IMR-90 (cell line): ENCODE measurements around the gene YRDC. TPM values are rescaled to one million over a fixed set of nuclear protein-coding genes. Genes with fewer than 3 reads are reported as not detected.

Experiments
- ATAC-seq: fragments of 200-7000 bp; cut with Tn5 transposase; 2 replicates; pipeline ENCODE4 v1.9.1; 2020; ENCODE audit warnings: low read depth, mild to moderate bottlenecking, moderate library complexity
- BruUV-seq: library from RNA; stranded (reverse); fragments of 400-500 nt; replicated peaks from 2 replicates; lab custom pipeline; 2021; lab: Mats Ljungman, UMichigan
- CTCF ChIA-PET: fragments of 300-600 bp; formaldehyde crosslinking; extraction: SDS; loops from one replicate; lab custom pipeline; 2021; ENCODE audit warnings: antibody characterized with exemption; lab: Yijun Ruan, JAX
- POLR2A ChIA-PET: fragments of 300-600 bp; sonication (Branson Sonifier 250); formaldehyde crosslinking; loops from one replicate; lab custom pipeline; 2022; ENCODE audit warnings: antibody characterized with exemption; ENCODE audit not compliant: unreplicated experiment; lab: Charles Lee
- DNase-seq: peaks from one replicate; pipeline ENCODE4 v3.0.0; 2013
- H2AFZ ChIP-seq: replicated peaks from 2 replicates; pipeline ENCODE3; 2013; ENCODE audit warnings: low read length, mild to moderate bottlenecking; ENCODE audit not compliant: poor library complexity
- H2AK5ac ChIP-seq: 2 replicates; pipeline ENCODE4 v1.6.1; 2013; ENCODE audit warnings: low read depth, low read length, inconsistent platforms
- H2AK9ac ChIP-seq: replicated peaks from 2 replicates; pipeline ENCODE3; 2013; ENCODE audit warnings: mild to moderate bottlenecking, low read depth, low read length, moderate library complexity; ENCODE audit not compliant: poor library complexity
- H2BK120ac ChIP-seq: 2 replicates; pipeline ENCODE4 v1.6.1; 2013; ENCODE audit warnings: low read depth, low read length, inconsistent platforms
- H2BK15ac ChIP-seq: 3 replicates; pipeline ENCODE4 v1.6.1; 2013; ENCODE audit warnings: low read depth, low read length, inconsistent platforms
- H2BK20ac ChIP-seq: 2 replicates; pipeline ENCODE4 v1.6.1; 2013; ENCODE audit warnings: low read depth, mild to moderate bottlenecking, inconsistent platforms, low read length, moderate library complexity
- H2BK5ac ChIP-seq: 2 replicates; pipeline ENCODE4 v1.6.1; 2013; ENCODE audit warnings: mild to moderate bottlenecking, low read depth, low read length, inconsistent platforms; ENCODE audit not compliant: poor library complexity, severe bottlenecking
- H3K14ac ChIP-seq: replicated peaks from 2 replicates; pipeline ENCODE4 v1.6.1; 2013; ENCODE audit warnings: low read depth, low read length, inconsistent platforms
- H3K18ac ChIP-seq: 2 replicates; pipeline ENCODE4 v1.6.1; 2013; ENCODE audit warnings: low read depth, low read length, control low read depth
- H3K23ac ChIP-seq: 2 replicates; pipeline ENCODE4 v1.6.1; 2013; ENCODE audit warnings: low read depth, low read length, inconsistent platforms
- H3K27ac ChIP-seq: 2 replicates; pipeline ENCODE4 v1.5.1; 2013; ENCODE audit warnings: mild to moderate bottlenecking, control low read depth, low read length; ENCODE audit not compliant: insufficient read depth
- H3K27me3 ChIP-seq: 2 replicates; pipeline ENCODE4 v1.6.1; 2013; ENCODE audit warnings: low read length; ENCODE audit not compliant: control insufficient read depth, insufficient read depth
- H3K36me3 ChIP-seq: 2 replicates; pipeline ENCODE4 v1.6.1; 2013; ENCODE audit warnings: low read length, mixed read lengths; ENCODE audit not compliant: control insufficient read depth, insufficient read depth
- H3K4ac ChIP-seq: 2 replicates; pipeline ENCODE4 v1.6.1; 2013; ENCODE audit warnings: low read depth, low read length, inconsistent platforms
- H3K4me1 ChIP-seq: 2 replicates; pipeline ENCODE4 v1.6.1; 2013; ENCODE audit warnings: low read length, mixed read lengths; ENCODE audit not compliant: control insufficient read depth, insufficient read depth
- H3K4me2 ChIP-seq: 2 replicates; pipeline ENCODE4 v1.6.1; 2013; ENCODE audit warnings: low read depth, mild to moderate bottlenecking, control low read depth, low read length, moderate library complexity
- H3K4me3 ChIP-seq: 2 replicates; pipeline ENCODE4 v1.5.1; 2013; ENCODE audit warnings: low read depth, mild to moderate bottlenecking, control low read depth, low read length, moderate library complexity; ENCODE audit not compliant: insufficient read depth
- H3K56ac ChIP-seq: 2 replicates; pipeline ENCODE4 v1.6.1; 2013; ENCODE audit warnings: low read length, inconsistent platforms; ENCODE audit not compliant: insufficient read depth; ENCODE audit errors: extremely low read depth
- H3K79me1 ChIP-seq, 2 experiments: 2 replicates each; pipeline ENCODE4 v1.6.1; 2013; ENCODE audit warnings: low read length in 2 of 2, inconsistent platforms in 1 of 2, low read depth in 1 of 2
- H3K9ac ChIP-seq: 2 replicates; pipeline ENCODE4 v1.6.1; 2013; ENCODE audit warnings: low read depth, low read length, control low read depth
- H3K9me1 ChIP-seq: 2 replicates; pipeline ENCODE4 v1.6.1; 2013; ENCODE audit warnings: low read length, inconsistent platforms; ENCODE audit not compliant: insufficient read depth
- H3K9me3 ChIP-seq: 2 replicates; pipeline ENCODE4 v1.6.1; 2013; ENCODE audit warnings: low read length; ENCODE audit not compliant: control insufficient read depth, insufficient read depth
- H4K20me1 ChIP-seq: 2 replicates; pipeline ENCODE4 v1.6.1; 2013; ENCODE audit warnings: low read length, inconsistent platforms; ENCODE audit not compliant: insufficient read depth
- H4K5ac ChIP-seq: 2 replicates; pipeline ENCODE4 v1.6.1; 2013; ENCODE audit warnings: mild to moderate bottlenecking, low read depth, low read length, control low read depth
- H4K8ac ChIP-seq, 2 experiments: 2 replicates each; pipeline ENCODE4 v1.6.1; 2013; ENCODE audit warnings: low read depth in 2 of 2, low read length in 2 of 2, control low read depth in 1 of 2, inconsistent platforms in 1 of 2
- H4K91ac ChIP-seq: 2 replicates; pipeline ENCODE4 v1.6.1; 2013; ENCODE audit warnings: low read depth, low read length, inconsistent platforms; ENCODE audit not compliant: insufficient read depth
- BHLHE40 ChIP-seq: fragments of 150-350 bp; IDR thresholded peaks from 2 replicates; pipeline ENCODE4 v1.6.1; 2016; ENCODE audit warnings: mild to moderate bottlenecking, low read depth, low read length
- CEBPB ChIP-seq: IDR thresholded peaks from 2 replicates; pipeline ENCODE4 v1.6.1; 2012; ENCODE audit warnings: low read depth, low read length, improper control_type of control experiment
- FOS ChIP-seq: fragments of 150-350 bp; IDR thresholded peaks from 2 replicates; pipeline ENCODE4 v1.6.1; 2016; ENCODE audit warnings: low read depth, low read length
- MAZ ChIP-seq: IDR thresholded peaks from 2 replicates; pipeline ENCODE4 v1.6.1; 2012; ENCODE audit warnings: low read depth, mild to moderate bottlenecking, low read length, improper control_type of control experiment, moderate library complexity, borderline replicate concordance
- MXI1 ChIP-seq: IDR thresholded peaks from 2 replicates; pipeline ENCODE4 v1.6.1; 2012; ENCODE audit warnings: low read depth, mild to moderate bottlenecking, low read length, moderate library complexity, borderline replicate concordance
- NFE2L2 ChIP-seq: fragments of 150-350 bp; IDR thresholded peaks from 2 replicates; pipeline ENCODE4 v1.6.1; 2016; ENCODE audit warnings: low read depth, mild to moderate bottlenecking, low read length
- POLR2A ChIP-seq: IDR thresholded peaks from 2 replicates; pipeline ENCODE4 v1.6.1; 2012; ENCODE audit warnings: mild to moderate bottlenecking, low read depth, low read length
- RAD21 ChIP-seq: IDR thresholded peaks from 2 replicates; pipeline ENCODE4 v1.6.1; 2012; ENCODE audit warnings: low read length, improper control_type of control experiment
- RCOR1 ChIP-seq: IDR thresholded peaks from 2 replicates; pipeline ENCODE4 v1.6.1; 2012; ENCODE audit warnings: mild to moderate bottlenecking, low read length, improper control_type of control experiment; ENCODE audit not compliant: insufficient replicate concordance
- SMC3 ChIP-seq: fragments of 150-350 bp; IDR thresholded peaks from 2 replicates; pipeline ENCODE4 v1.6.1; 2016; ENCODE audit warnings: low read depth, mild to moderate bottlenecking, antibody characterized with exemption, low read length, moderate library complexity
- WGBS, 2 experiments: methylation state at CpG; one replicate each; pipeline versions ENCODE4 v1.1.5 to v1.1.7; 2013; ENCODE audit warnings: missing lambda C conversion rate in 2 of 2; ENCODE audit not compliant: insufficient read length in 1 of 2; ENCODE audit errors: extremely low coverage in 2 of 2; 5-methylcytosine and 5-hydroxymethylcytosine counted together
- dilution Hi-C: fragments of 300-500 bp; cut with HindIII; formaldehyde crosslinking; loops from one replicate; pipeline ENCODE4 v1.14.3; 2018; ENCODE audit warnings: low sequenced_read_pairs; ENCODE audit not compliant: unreplicated experiment
- in situ Hi-C: fragments of 300-500 bp; cut with MboI; formaldehyde crosslinking; loops from 3 replicates; pipeline ENCODE4 v1.14.3; 2019; ENCODE audit warnings: low sequenced_read_pairs, inconsistent platforms, mixed read lengths
- intact Hi-C: fragments of 100-400 bp; cut with micrococcal nuclease; formaldehyde crosslinking; loops from 2 replicates; pipeline ENCODE4 v1.10.0; 2022
- polyA plus RNA-seq, 3 experiments: library from polyadenylated mRNA; depleted of rRNA; stranded (reverse); fragments of >200 nt; gene quantifications; 2 replicates each; pipeline ENCODE4 v1.2.3, GENCODE V29; 2012; ENCODE audit warnings: low replicate concordance in 1 of 3
- total RNA-seq: library from RNA; depleted of rRNA; stranded (reverse); fragments of >200 nt; gene quantifications from 2 replicates; pipeline ENCODE4 v1.2.3, GENCODE V29; 2012
- TF ChIP-seq, protein P1 (sequence below): conservative IDR thresholded peaks from 2 replicates; pipeline ENCODE4 v1.5.1; 2012; ENCODE audit warnings: mild to moderate bottlenecking, low read depth, low read length, improper control_type of control experiment

Gene YRDC
- total and polyA plus RNA-seq, 2 of the 4 experiments (the other 2 are of a cell fraction): 21.0 to 21.7 TPM

DNA sequence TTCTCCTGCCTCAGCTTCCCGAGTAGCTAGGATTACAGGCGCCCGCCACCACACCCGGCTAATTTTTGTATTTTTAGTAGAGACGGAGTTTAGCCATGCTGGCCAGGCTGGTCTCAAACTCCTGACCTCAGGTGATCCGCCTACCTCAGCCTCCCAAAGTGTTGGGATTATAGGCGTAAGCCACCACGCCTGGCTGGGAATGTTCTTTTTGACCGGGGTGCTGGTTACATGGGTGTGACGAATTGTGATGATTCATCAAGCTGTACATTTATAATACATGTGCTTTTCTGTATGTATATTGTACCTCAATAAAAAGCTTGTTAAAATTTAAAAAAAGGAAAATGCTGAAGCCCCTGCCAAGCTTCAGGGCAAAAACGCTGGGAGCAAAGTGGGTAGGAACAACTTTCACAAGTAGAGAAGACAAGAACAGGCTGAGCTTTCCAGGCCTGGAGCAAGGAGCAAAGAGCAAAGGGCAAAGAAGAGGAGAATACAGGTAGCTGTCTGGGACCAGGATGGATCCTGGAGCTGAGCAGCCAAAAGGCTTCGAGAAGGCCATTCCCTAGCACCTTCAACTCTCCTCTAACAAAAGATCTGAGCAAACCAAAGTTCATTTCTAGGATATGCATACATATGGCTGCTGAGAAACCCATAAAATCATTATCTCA, 20.5 kb upstream of the YRDC start:
- in situ Hi-C loops: no loop called here
- no peak for ATAC-seq

More for the DNA sequence above, 20.5 kb upstream of the YRDC start:
- no peak overlapping the region for H2AK9ac ChIP-seq
- H4K91ac ChIP-seq: no peak overlapping the region
- H3K9ac ChIP-seq: no peak overlapping the region
- dilution Hi-C loops (no loop called here), intact Hi-C loops (no loop called here)
- H3K18ac ChIP-seq: no peak overlapping the region
- no peak overlapping the region for H4K5ac ChIP-seq
- peaks cover 7% of the 10 kb centered on the region; the same call in 1 of the 2 replicates for H3K4me1 ChIP-seq
- no peak overlapping the region for H2AFZ ChIP-seq
- no peak overlapping the region for H2BK120ac ChIP-seq
- H4K20me1 ChIP-seq: no peaks in the 10 kb centered on the region
- POLR2A ChIA-PET: no interaction called here
- CTCF ChIA-PET: interaction anchor here (0.8 kb wide), 1 partner anchor 22 kb away, joined by 3 read pairs; no protein-coding TSS in a partner anchor
- BruUV-seq: no TSS peak
- WGBS, 2 experiments: no CpG with 5 or more reads among the region's 12 CpGs
- H3K4me2 ChIP-seq: no peak overlapping the region
- no peak overlapping the region for H3K14ac ChIP-seq
- H2BK5ac ChIP-seq: no peak overlapping the region
- H3K4me3 ChIP-seq: no peak overlapping the region
- H3K23ac ChIP-seq: no peak overlapping the region
- H4K8ac ChIP-seq: no peak overlapping the region
- no peak overlapping the region for H3K27ac ChIP-seq
- H3K9me1 ChIP-seq: peaks cover 6% of the 10 kb centered on the region; the same call in 1 of the 2 replicates
- H2BK20ac ChIP-seq: no peak overlapping the region
- H3K4ac ChIP-seq: no peak overlapping the region
- DNase-seq: no peak
- H3K27me3 ChIP-seq: no peaks in the 10 kb centered on the region
- TF ChIP-seq FOS (no peak), POLR2A (no peak), BHLHE40 (no peak), NFE2L2 (no peak), CEBPB (no peak), SMC3 (no peak), RCOR1 (no peak), RAD21 (no peak), MAZ (no peak), MXI1 (no peak)
- TF ChIP-seq, protein P1, sequence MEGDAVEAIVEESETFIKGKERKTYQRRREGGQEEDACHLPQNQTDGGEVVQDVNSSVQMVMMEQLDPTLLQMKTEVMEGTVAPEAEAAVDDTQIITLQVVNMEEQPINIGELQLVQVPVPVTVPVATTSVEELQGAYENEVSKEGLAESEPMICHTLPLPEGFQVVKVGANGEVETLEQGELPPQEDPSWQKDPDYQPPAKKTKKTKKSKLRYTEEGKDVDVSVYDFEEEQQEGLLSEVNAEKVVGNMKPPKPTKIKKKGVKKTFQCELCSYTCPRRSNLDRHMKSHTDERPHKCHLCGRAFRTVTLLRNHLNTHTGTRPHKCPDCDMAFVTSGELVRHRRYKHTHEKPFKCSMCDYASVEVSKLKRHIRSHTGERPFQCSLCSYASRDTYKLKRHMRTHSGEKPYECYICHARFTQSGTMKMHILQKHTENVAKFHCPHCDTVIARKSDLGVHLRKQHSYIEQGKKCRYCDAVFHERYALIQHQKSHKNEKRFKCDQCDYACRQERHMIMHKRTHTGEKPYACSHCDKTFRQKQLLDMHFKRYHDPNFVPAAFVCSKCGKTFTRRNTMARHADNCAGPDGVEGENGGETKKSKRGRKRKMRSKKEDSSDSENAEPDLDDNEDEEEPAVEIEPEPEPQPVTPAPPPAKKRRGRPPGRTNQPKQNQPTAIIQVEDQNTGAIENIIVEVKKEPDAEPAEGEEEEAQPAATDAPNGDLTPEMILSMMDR: no peak
- H3K36me3 ChIP-seq: peaks cover 29% of the 10 kb centered on the region
- no peak overlapping the region for H3K56ac ChIP-seq
- no peak overlapping the region for H2AK5ac ChIP-seq
- no peaks in the 10 kb centered on the region for H3K9me3 ChIP-seq
- no peak overlapping the region for H2BK15ac ChIP-seq
- H3K79me1 ChIP-seq: peaks cover 4 to 11% of the 10 kb centered on the region in 2 experiments; a peak in 3 of 4 replicates
